ENCODE measurements around the gene ABCA12.

- TF ChIP-seq CTCF (IDR thresholded peaks at IDR 0.05), result no peak
- TF ChIP-seq POLR2A (IDR thresholded peaks at IDR 0.05), result no peak
Observed at GRCh38 chr2:215038421-215038820, 100.0 kb downstream of the ABCA12 start.
